Activated T-cell treated with anti-CD3 and anti-CD28 coated beads, Interleukin-2, amount 50 U/mL, for 24 hours (primary cell): ENCODE data around the gene SELENOH.
"Not testable (repeated sequence)": the region's sequence is repeated elsewhere in the genome, so short reads cannot be mapped to it uniquely, and the experiment has no call there.

Source experiments
- DNase-seq: peaks from one replicate; pipeline ENCODE4 v3.0.0-alpha.2; 2020
- H3K27ac Mint-ChIP-seq: 2 replicates; pipeline ENCODE4 v1.8.0; 2020; ENCODE audit warnings: mild to moderate bottlenecking, mixed read lengths
- H3K27me3 Mint-ChIP-seq: 2 replicates; pipeline ENCODE4 v1.8.0; 2020; ENCODE audit warnings: mixed read lengths
- H3K36me3 Mint-ChIP-seq: 2 replicates; pipeline ENCODE4 v1.8.0; 2020; ENCODE audit warnings: low read depth, mixed read lengths
- H3K4me1 Mint-ChIP-seq: 2 replicates; pipeline ENCODE4 v1.8.0; 2020; ENCODE audit warnings: low read depth, mixed read lengths
- H3K4me3 Mint-ChIP-seq: 2 replicates; pipeline ENCODE4 v1.8.0; 2020; ENCODE audit warnings: mild to moderate bottlenecking, moderate library complexity, mixed read lengths
- H3K9me3 Mint-ChIP-seq: 2 replicates; pipeline ENCODE4 v1.8.0; 2020; ENCODE audit warnings: mixed read lengths

SELENOH gene

GRCh38 chr11:57741132-57742086 is at the start of gene SELENOH:
SELENOH (plus strand) TSS chr11:57741491; CDS start chr11:57741596, 105 bp downstream.
- Mint-ChIP-seq H3K27ac (peak within 1 kb of the TSS; percentile 100), H3K4me3 (peak within 1 kb of the TSS; percentile 99), H3K36me3 (peaks cover 96% of the 10 kb centered on the region), H3K27me3 (no peaks in the 10 kb centered on the region), H3K4me1 (peaks cover 49% of the 10 kb centered on the region), H3K9me3 (no peaks in the 10 kb centered on the region)
- peak; percentile 97 for DNase-seq

- DNase-seq, result no peak
- Mint-ChIP-seq H3K27me3 (no peaks in the 10 kb centered on the region), H3K9me3 (no peaks in the 10 kb centered on the region), H3K27ac (peak overlapping the region; percentile 74), H3K4me3 (no peak overlapping the region), H3K4me1 (no peaks in the 10 kb centered on the region), H3K36me3 (peaks cover 95% of the 10 kb centered on the region)
Observed at GRCh38 chr11:57698843-57699365, 42.4 kb upstream of the SELENOH start.

GRCh38 chr11:57699813-57700212 is 41.5 kb upstream of the SELENOH start:
- H3K27ac Mint-ChIP-seq, result peak overlapping the region; percentile 74
- H3K36me3 Mint-ChIP-seq, result peaks cover 95% of the 10 kb centered on the region
- H3K4me3 Mint-ChIP-seq, result no peak overlapping the region

GRCh38 chr11:57700425-57700824 is 40.9 kb upstream of the SELENOH start:
- H3K36me3 Mint-ChIP-seq, result peaks cover 92% of the 10 kb centered on the region
- H3K27ac Mint-ChIP-seq, result peak overlapping the region; percentile 20
- H3K9me3 Mint-ChIP-seq, result no peaks in the 10 kb centered on the region
- no peaks in the 10 kb centered on the region for H3K4me1 Mint-ChIP-seq
- DNase-seq, result no peak
- no peak overlapping the region for H3K4me3 Mint-ChIP-seq
- no peaks in the 10 kb centered on the region for H3K27me3 Mint-ChIP-seq

More at GRCh38 chr11:57699813-57700212, 41.5 kb upstream of the SELENOH start:
- H3K27me3 Mint-ChIP-seq, result no peaks in the 10 kb centered on the region
- no peaks in the 10 kb centered on the region for H3K9me3 Mint-ChIP-seq
- no peaks in the 10 kb centered on the region for H3K4me1 Mint-ChIP-seq
- DNase-seq, result no peak

GRCh38 chr11:57703341-57703740 is 38.0 kb upstream of the SELENOH start:
- H3K27me3 Mint-ChIP-seq, result no peaks in the 10 kb centered on the region
- peaks cover 81% of the 10 kb centered on the region for H3K36me3 Mint-ChIP-seq
- peak overlapping the region; percentile 65 for H3K27ac Mint-ChIP-seq
- DNase-seq, result no peak
- H3K4me1 Mint-ChIP-seq, result peaks cover 6% of the 10 kb centered on the region
- H3K9me3 Mint-ChIP-seq, result no peaks in the 10 kb centered on the region
- no peak overlapping the region for H3K4me3 Mint-ChIP-seq

- no peak for DNase-seq
- H3K4me1 Mint-ChIP-seq, result peaks cover 21% of the 10 kb centered on the region
- no peak overlapping the region for H3K4me3 Mint-ChIP-seq
- H3K36me3 Mint-ChIP-seq, result peaks cover 76% of the 10 kb centered on the region
- peak overlapping the region; percentile 60 for H3K27ac Mint-ChIP-seq
- H3K27me3 Mint-ChIP-seq, result no peaks in the 10 kb centered on the region
- H3K9me3 Mint-ChIP-seq, result no peaks in the 10 kb centered on the region
Observed at GRCh38 chr11:57704932-57705331, 36.4 kb upstream of the SELENOH start.

GRCh38 chr11:57705432-57705831 is 35.9 kb upstream of the SELENOH start:
- not testable (repeated sequence) for H3K27ac Mint-ChIP-seq, H3K4me3 Mint-ChIP-seq
- H3K36me3 Mint-ChIP-seq, result peaks cover 71% of the 10 kb centered on the region

GRCh38 chr11:57709802-57710367 is 31.4 kb upstream of the SELENOH start:
- Mint-ChIP-seq H3K27ac (peak overlapping the region; percentile 50), H3K36me3 (peaks cover 60% of the 10 kb centered on the region), H3K4me3 (peak overlapping the region; percentile 94), H3K9me3 (no peaks in the 10 kb centered on the region), H3K4me1 (peaks cover 55% of the 10 kb centered on the region), H3K27me3 (no peaks in the 10 kb centered on the region)
- DNase-seq, result no peak

More at GRCh38 chr11:57705432-57705831, 35.9 kb upstream of the SELENOH start:
- peaks cover 24% of the 10 kb centered on the region for H3K4me1 Mint-ChIP-seq
- H3K27me3 Mint-ChIP-seq, DNase-seq, H3K9me3 Mint-ChIP-seq: not testable (repeated sequence)

- Mint-ChIP-seq H3K4me3 (peak within 1 kb of the TSS; percentile 94), H3K27me3 (no peaks in the 10 kb centered on the region), H3K27ac (peak within 1 kb of the TSS; percentile 96), H3K9me3 (no peaks in the 10 kb centered on the region), H3K36me3 (peaks cover 56% of the 10 kb centered on the region), H3K4me1 (peaks cover 59% of the 10 kb centered on the region)
- DNase-seq, result peak; percentile 82
Observed at GRCh38 chr11:57711414-57712255, 29.7 kb upstream of the SELENOH start, which contains the start of gene MED19. MED19 (minus strand) TSS chr11:57712215; CDS start chr11:57712179, 36 bp downstream.

- Mint-ChIP-seq H3K9me3 (no peaks in the 10 kb centered on the region), H3K36me3 (peaks cover 57% of the 10 kb centered on the region), H3K4me1 (peaks cover 58% of the 10 kb centered on the region), H3K27ac (peak within 1 kb of the TSS; percentile 96), H3K4me3 (peak within 1 kb of the TSS; percentile 94), H3K27me3 (no peaks in the 10 kb centered on the region)
- peak; percentile 88 for DNase-seq
Observed at GRCh38 chr11:57712256-57713150, 28.8 kb upstream of the SELENOH start, which contains the start of gene TMX2. TMX2 (plus strand) TSS chr11:57712593; CDS start chr11:57712619, 26 bp downstream.

- peak overlapping the region; percentile 94 for H3K4me3 Mint-ChIP-seq
- peaks cover 54% of the 10 kb centered on the region for H3K4me1 Mint-ChIP-seq
- H3K27ac Mint-ChIP-seq, result peak overlapping the region; percentile 96
- H3K9me3 Mint-ChIP-seq, result no peaks in the 10 kb centered on the region
- no peak for DNase-seq
- no peaks in the 10 kb centered on the region for H3K27me3 Mint-ChIP-seq
- peaks cover 59% of the 10 kb centered on the region for H3K36me3 Mint-ChIP-seq
Observed at GRCh38 chr11:57713835-57714234, 27.5 kb upstream of the SELENOH start.

- not testable (repeated sequence) for H3K27me3 Mint-ChIP-seq, H3K4me3 Mint-ChIP-seq, H3K27ac Mint-ChIP-seq, DNase-seq, H3K9me3 Mint-ChIP-seq
- peaks cover 28% of the 10 kb centered on the region for H3K4me1 Mint-ChIP-seq
- H3K36me3 Mint-ChIP-seq, result peaks cover 73% of the 10 kb centered on the region
Observed at GRCh38 chr11:57716726-57717125, 24.6 kb upstream of the SELENOH start.

GRCh38 chr11:57727185-57727584 is 14.1 kb upstream of the SELENOH start:
- H3K36me3 Mint-ChIP-seq, result peaks cover 64% of the 10 kb centered on the region
- peak overlapping the region; percentile 64 for H3K27ac Mint-ChIP-seq
- no peaks in the 10 kb centered on the region for H3K27me3 Mint-ChIP-seq
- H3K4me1 Mint-ChIP-seq, result peaks cover 23% of the 10 kb centered on the region
- no peak overlapping the region for H3K4me3 Mint-ChIP-seq
- H3K9me3 Mint-ChIP-seq, result no peaks in the 10 kb centered on the region
- no peak for DNase-seq
